NCI-H446 treated with DMSO at 0.1 percent for 48 hours (cell line): ENCODE measurements around the gene CUL3.

Experiments
- DNase-seq: peaks from one replicate; lab custom pipeline; 2025; lab: John Stamatoyannopoulos, UW

CUL3 gene

GRCh38 chr2:224472827-224473226, 112.3 kb downstream of the CUL3 start:
- no peak for DNase-seq

- DNase-seq = no peak
Measured at GRCh38 chr2:224472137-224472536, 113.0 kb downstream of the CUL3 start.

GRCh38 chr2:224469374-224469964, 115.7 kb downstream of the CUL3 start:
- no peak for DNase-seq

- no peak for DNase-seq
Measured at GRCh38 chr2:224466304-224466895, 118.8 kb downstream of the CUL3 start.

- no peak for DNase-seq
Measured at GRCh38 chr2:224461391-224461790, 123.8 kb downstream of the CUL3 start.

- no peak for DNase-seq
Measured at GRCh38 chr2:224457408-224458096, 127.6 kb downstream of the CUL3 start.

GRCh38 chr2:224453892-224454291, 131.3 kb downstream of the CUL3 start:
- no peak for DNase-seq

- DNase-seq = peak; percentile 41
Measured at GRCh38 chr2:224449212-224450147, 135.7 kb downstream of the CUL3 start.

- DNase-seq = no peak
Measured at GRCh38 chr2:224448236-224448635, 136.9 kb downstream of the CUL3 start.

- DNase-seq = no peak
Measured at GRCh38 chr2:224444783-224445182, 140.4 kb downstream of the CUL3 start.

GRCh38 chr2:224444021-224444420, 141.1 kb downstream of the CUL3 start:
- no peak for DNase-seq

- DNase-seq = no peak
Measured at GRCh38 chr2:224442071-224442967, 142.8 kb downstream of the CUL3 start.

GRCh38 chr2:224440988-224441387, 144.2 kb downstream of the CUL3 start:
- no peak for DNase-seq

- DNase-seq = no peak
Measured at GRCh38 chr2:224438726-224439125, 146.4 kb downstream of the CUL3 start.

GRCh38 chr2:224436634-224437033, 148.5 kb downstream of the CUL3 start:
- no peak for DNase-seq

GRCh38 chr2:224434618-224435017, 150.5 kb downstream of the CUL3 start:
- no peak for DNase-seq

GRCh38 chr2:224433442-224433841, 151.7 kb downstream of the CUL3 start:
- DNase-seq = no peak

GRCh38 chr2:224432003-224432579, 153.1 kb downstream of the CUL3 start:
- no peak for DNase-seq

GRCh38 chr2:224429441-224429810, 155.7 kb downstream of the CUL3 start:
- DNase-seq = no peak

GRCh38 chr2:224428787-224429440, 156.2 kb downstream of the CUL3 start:
- no peak for DNase-seq

- DNase-seq = no peak
Measured at GRCh38 chr2:224427471-224427870, 157.7 kb downstream of the CUL3 start.
